CD4-positive, alpha-beta T cell treated with Interleukin-15 for 4 hours (primary cell): ENCODE results near the gene DDAH1.

Experiments
- DNase-seq: peaks from one replicate; pipeline ENCODE4 v3.0.0-alpha.2; 2020; ENCODE audit warnings: low spot score

Gene DDAH1

DNA sequence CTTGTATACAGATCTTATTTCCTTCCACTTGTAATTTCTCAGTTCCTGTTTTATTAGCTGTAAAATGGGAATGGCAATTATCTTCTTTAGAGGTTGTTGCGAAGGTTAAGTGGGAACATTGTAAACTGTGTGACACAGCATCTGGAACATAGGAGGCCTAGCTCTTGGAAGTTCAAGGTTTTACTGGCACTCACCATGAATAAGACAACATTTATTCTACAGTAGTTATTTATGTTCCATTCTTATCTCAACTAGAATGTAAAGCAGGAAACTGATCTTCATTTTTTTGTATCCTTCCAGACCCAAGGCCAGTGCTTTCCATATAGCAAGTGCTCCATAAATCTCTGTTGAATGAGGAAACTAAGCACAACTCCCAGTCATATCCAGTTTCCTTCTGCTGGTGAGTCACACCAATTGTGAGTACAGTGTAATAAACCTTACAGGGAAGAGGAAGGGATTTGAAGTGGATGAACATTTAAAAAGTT is 189.9 kb downstream of the DDAH1 start:
- no peak for DNase-seq

DNA sequence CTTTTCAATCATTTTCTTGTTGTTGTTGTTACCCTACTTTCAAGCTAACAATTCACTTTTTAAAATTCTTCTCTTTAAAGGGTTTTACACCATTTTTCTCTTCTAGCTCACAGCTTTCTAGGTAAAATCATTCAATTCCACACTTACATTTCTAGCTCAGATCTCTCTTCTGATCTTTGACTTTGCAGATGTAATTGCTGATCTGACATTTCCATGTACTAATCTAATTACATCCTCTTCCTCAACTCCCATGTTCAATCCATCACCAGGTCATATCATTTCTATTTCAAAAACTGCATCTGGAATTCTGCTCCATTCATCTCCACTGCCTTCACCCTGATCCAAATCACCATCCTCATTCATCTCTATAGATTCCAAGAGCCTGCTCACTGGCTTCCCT is 191.6 kb downstream of the DDAH1 start:
- DNase-seq: no peak

DNA sequence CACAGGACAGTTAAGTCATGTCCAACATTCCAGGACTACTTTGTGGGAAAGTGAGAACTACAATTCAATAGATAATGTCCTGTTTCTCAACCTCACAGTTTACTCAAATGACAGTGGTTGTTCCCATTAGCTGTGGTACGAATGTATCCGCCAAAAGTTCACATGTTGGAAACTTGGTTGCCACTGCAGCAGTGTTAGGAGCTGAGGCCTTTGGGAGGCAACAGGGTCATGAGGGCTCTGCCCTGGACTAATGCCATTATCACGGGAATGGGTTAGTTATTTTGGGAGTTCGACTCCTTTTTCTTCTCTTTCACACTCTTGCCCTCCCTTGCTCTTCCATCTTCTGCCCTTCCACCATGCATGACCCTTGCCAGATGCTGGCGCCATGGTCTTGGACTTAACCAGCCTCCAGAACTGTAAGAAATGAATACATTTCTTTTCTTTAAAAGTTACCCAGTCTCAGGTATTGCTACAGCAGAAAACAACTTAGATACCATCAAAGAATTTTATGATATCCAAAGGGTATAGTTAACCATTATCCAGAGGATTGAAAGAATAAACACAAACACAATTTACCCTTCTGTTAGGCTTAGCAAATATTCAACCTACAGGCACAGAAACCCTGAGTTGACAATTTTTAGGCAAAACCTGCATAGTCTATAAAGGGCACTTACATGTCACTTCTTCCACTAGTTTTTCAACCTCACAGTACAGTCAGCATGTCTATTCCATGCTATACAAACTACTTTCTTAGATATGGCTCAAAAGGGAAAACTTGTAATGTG is 196.0 kb downstream of the DDAH1 start:
- no peak for DNase-seq
